Spinal cord (tissue), 10 donors: ENCODE data around the gene PMP22. TPM values are rescaled to one million over a fixed set of nuclear protein-coding genes. Genes with fewer than 3 reads are reported as not detected.

ENCODE experiments used
- DNase-seq, 6 donors: peaks; one replicate each; pipeline versions ENCODE4 v3.0.0 to v3.0.0-alpha.2; 2013 to 2015; ENCODE audit warnings: low spot score in 6 of 6, low read depth in 4 of 6
- H3K27ac ChIP-seq: one replicate; pipeline ENCODE4 v1.5.1; 2013; ENCODE audit warnings: low read depth, low read length, control low read depth
- H3K27me3 ChIP-seq: one replicate; pipeline ENCODE4 v1.6.1; 2013; ENCODE audit warnings: low read length; ENCODE audit not compliant: control insufficient read depth, insufficient read depth
- H3K36me3 ChIP-seq: one replicate; pipeline ENCODE4 v1.6.1; 2013; ENCODE audit warnings: low read length; ENCODE audit not compliant: control insufficient read depth, insufficient read depth
- H3K4me1 ChIP-seq: one replicate; pipeline ENCODE4 v1.6.1; 2013; ENCODE audit warnings: low read length; ENCODE audit not compliant: control insufficient read depth, insufficient read depth
- H3K4me3 ChIP-seq: one replicate; pipeline ENCODE4 v1.5.1; 2013; ENCODE audit warnings: low read depth, low read length, control low read depth
- H3K9me3 ChIP-seq: one replicate; pipeline ENCODE4 v1.6.1; 2013; ENCODE audit warnings: low read length; ENCODE audit not compliant: control insufficient read depth, insufficient read depth
- WGBS: methylation state at CpG from one replicate; pipeline ENCODE4 v1.1.5; 2013; ENCODE audit warnings: missing lambda C conversion rate; ENCODE audit not compliant: insufficient coverage; 5-methylcytosine and 5-hydroxymethylcytosine counted together
- polyA plus RNA-seq, 2 donors: library from polyadenylated mRNA; unstranded; fragments of 120-200 nt; gene quantifications; one replicate each; pipeline ENCODE4 v1.2.1, GENCODE V29; 2013; ENCODE audit not compliant: insufficient read length in 2 of 2
- total RNA-seq, 2 donors: library from RNA; depleted of rRNA in 1 of 2; stranded (reverse); fragments of 120-200 nt in 1 of 2; fragments of >200 nt in 1 of 2; gene quantifications; one replicate each; pipeline versions ENCODE4 v1.2.3 to v1.2.4, GENCODE V29; 2013 to 2014
- donor health status: healthy.

The PMP22 gene
- total and polyA plus RNA-seq, 4 donors: 83.0 to 248 (median 144) TPM

DNA sequence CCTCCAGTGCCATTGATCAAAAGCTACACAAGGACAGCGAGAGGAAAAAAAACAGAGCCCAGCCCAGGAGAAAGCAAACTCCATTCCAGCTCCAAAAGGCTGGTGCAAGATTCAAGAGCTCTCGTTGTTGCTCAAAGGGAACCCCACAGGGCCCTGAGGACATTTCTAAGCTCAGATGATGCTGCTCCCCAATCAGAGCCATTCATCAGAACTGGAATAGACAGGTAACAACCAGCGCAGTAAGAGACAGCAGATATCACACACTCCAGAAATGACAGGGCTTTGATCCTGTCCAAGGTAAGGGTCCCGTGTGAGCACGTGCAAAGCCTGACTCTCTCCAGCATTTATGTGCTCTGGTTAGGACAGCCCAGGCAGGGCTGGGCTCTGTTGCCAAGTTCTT is 20.1 kb downstream of the PMP22 start:
- H3K9me3 ChIP-seq: no peaks in the 10 kb centered on the region
- WGBS: 79% methylated on average over 5 of the region's 5 CpGs
- H3K4me3 ChIP-seq: no peak overlapping the region
- no peak overlapping the region for H3K27ac ChIP-seq
- no peaks in the 10 kb centered on the region for H3K36me3 ChIP-seq
- H3K27me3 ChIP-seq: no peaks in the 10 kb centered on the region
- peak in 1 of 6 donors; percentile 0 for DNase-seq
- H3K4me1 ChIP-seq: peaks cover 21% of the 10 kb centered on the region

- Histone ChIP-seq H3K4me3 (no peak overlapping the region), H3K9me3 (no peaks in the 10 kb centered on the region), H3K27me3 (no peaks in the 10 kb centered on the region), H3K36me3 (peaks cover 2% of the 10 kb centered on the region), H3K4me1 (peaks cover 5% of the 10 kb centered on the region), H3K27ac (no peak overlapping the region)
- no peak for DNase-seq
These were observed 24.5 kb downstream of the PMP22 start for GRCh38 chr17:15240644-15241043.

DNA sequence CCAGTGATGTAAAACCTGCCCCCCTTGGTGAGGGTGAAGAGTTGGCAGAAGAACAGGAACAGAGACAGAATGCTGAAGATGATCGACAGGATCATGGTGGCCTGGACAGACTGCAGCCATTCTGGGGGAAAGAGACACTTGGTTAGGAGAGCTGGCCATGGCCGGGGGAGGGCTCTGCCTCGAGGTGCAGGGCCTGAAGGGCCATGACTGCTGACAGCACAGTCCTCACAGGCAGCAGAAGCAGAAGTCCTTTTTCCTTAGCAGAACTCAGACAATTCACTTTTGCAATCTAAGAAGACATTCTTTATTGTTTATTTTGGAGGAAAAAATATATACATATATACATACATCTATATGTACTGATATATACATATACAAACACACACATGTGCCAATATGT is 25.6 kb downstream of the PMP22 start:
- DNase-seq: no peak
- no peaks in the 10 kb centered on the region for H3K9me3 ChIP-seq
- WGBS: 60% methylated on average over 1 of the region's 3 CpGs
- no peaks in the 10 kb centered on the region for H3K4me1 ChIP-seq
- H3K27ac ChIP-seq: no peak overlapping the region
- peaks cover 2% of the 10 kb centered on the region for H3K36me3 ChIP-seq
- no peaks in the 10 kb centered on the region for H3K27me3 ChIP-seq
- H3K4me3 ChIP-seq: no peak overlapping the region

GRCh38 chr17:15238676-15239422 is 26.3 kb downstream of the PMP22 start:
- DNase-seq: no peak
- Histone ChIP-seq H3K4me3 (no peak overlapping the region), H3K27ac (no peak overlapping the region), H3K36me3 (peaks cover 2% of the 10 kb centered on the region), H3K4me1 (no peaks in the 10 kb centered on the region), H3K9me3 (no peaks in the 10 kb centered on the region), H3K27me3 (no peaks in the 10 kb centered on the region)
- no CpG with 5 or more reads among the region's 3 CpGs for WGBS

DNA sequence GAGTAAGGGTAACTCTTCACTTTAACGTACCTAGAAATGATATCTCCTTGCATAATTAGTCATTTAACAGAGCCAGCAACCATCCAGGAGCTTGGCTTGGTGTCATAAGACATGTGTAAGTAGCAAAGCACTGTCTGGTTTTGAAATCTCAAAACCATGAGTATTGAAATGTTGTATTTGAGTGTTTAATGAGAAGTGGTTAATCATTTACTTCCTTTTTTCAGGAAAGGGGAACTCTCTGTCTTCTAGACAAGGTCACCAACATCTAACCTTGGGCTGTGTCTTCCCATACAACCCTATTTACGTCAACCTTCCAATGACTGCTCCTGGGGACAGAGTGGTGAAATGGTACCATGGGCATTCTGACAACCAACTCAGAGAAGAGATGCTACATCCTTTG is 27.1 kb downstream of the PMP22 start:
- H3K27me3 ChIP-seq: no peaks in the 10 kb centered on the region
- H3K36me3 ChIP-seq: peaks cover 2% of the 10 kb centered on the region
- H3K9me3 ChIP-seq: no peaks in the 10 kb centered on the region
- H3K4me1 ChIP-seq: no peaks in the 10 kb centered on the region
- no peak overlapping the region for H3K4me3 ChIP-seq
- H3K27ac ChIP-seq: no peak overlapping the region
- no peak for DNase-seq
- WGBS: no CpG with 5 or more reads among the region's 2 CpGs

GRCh38 chr17:15237106-15237425 is 28.1 kb downstream of the PMP22 start:
- no peak for DNase-seq
- Histone ChIP-seq H3K36me3 (peaks cover 2% of the 10 kb centered on the region), H3K9me3 (no peaks in the 10 kb centered on the region), H3K4me3 (no peak overlapping the region), H3K4me1 (peaks cover under 1% of the 10 kb centered on the region), H3K27ac (no peak overlapping the region), H3K27me3 (no peaks in the 10 kb centered on the region)
- WGBS: no CpG with 5 or more reads among the region's 2 CpGs

GRCh38 chr17:15236281-15237105 is 28.6 kb downstream of the PMP22 start:
- WGBS: 93% methylated on average over 6 of the region's 10 CpGs
- no peaks in the 10 kb centered on the region for H3K27me3 ChIP-seq
- no peaks in the 10 kb centered on the region for H3K9me3 ChIP-seq
- H3K36me3 ChIP-seq: peaks cover 8% of the 10 kb centered on the region
- no peak for DNase-seq
- peaks cover 6% of the 10 kb centered on the region for H3K4me1 ChIP-seq
- H3K4me3 ChIP-seq: no peak overlapping the region
- H3K27ac ChIP-seq: no peak overlapping the region

- Histone ChIP-seq H3K27me3 (no peaks in the 10 kb centered on the region), H3K4me1 (peaks cover 8% of the 10 kb centered on the region), H3K9me3 (no peaks in the 10 kb centered on the region), H3K36me3 (peaks cover 10% of the 10 kb centered on the region), H3K27ac (no peak overlapping the region), H3K4me3 (no peak overlapping the region)
- DNase-seq: no peak
- WGBS: 98% methylated on average over 7 of the region's 7 CpGs
These were observed 31.2 kb downstream of the PMP22 start for GRCh38 chr17:15233971-15234370.

GRCh38 chr17:15233022-15233805 is 31.9 kb downstream of the PMP22 start:
- no peaks in the 10 kb centered on the region for H3K9me3 ChIP-seq
- peaks cover 8% of the 10 kb centered on the region for H3K4me1 ChIP-seq
- peak overlapping the region; percentile 43 for H3K27ac ChIP-seq
- 97% methylated on average over 4 of the region's 4 CpGs for WGBS
- H3K4me3 ChIP-seq: no peak overlapping the region
- no peak for DNase-seq
- H3K36me3 ChIP-seq: peaks cover 10% of the 10 kb centered on the region
- no peaks in the 10 kb centered on the region for H3K27me3 ChIP-seq
